IMR-90 (cell line): Measurements from ENCODE around the gene PALB2. TPM values are rescaled to one million over a fixed set of nuclear protein-coding genes. Genes with fewer than 3 reads are reported as not detected.

Experiments
- ATAC-seq: fragments of 200-7000 bp; cut with Tn5 transposase; 2 replicates; pipeline ENCODE4 v1.9.1; 2020; ENCODE audit warnings: low read depth, mild to moderate bottlenecking, moderate library complexity
- BruUV-seq: library from RNA; stranded (reverse); fragments of 400-500 nt; replicated peaks from 2 replicates; lab custom pipeline; 2021; lab: Mats Ljungman, UMichigan
- CTCF ChIA-PET: fragments of 300-600 bp; formaldehyde crosslinking; extraction: SDS; loops from one replicate; lab custom pipeline; 2021; ENCODE audit warnings: antibody characterized with exemption; lab: Yijun Ruan, JAX
- POLR2A ChIA-PET: fragments of 300-600 bp; sonication (Branson Sonifier 250); formaldehyde crosslinking; loops from one replicate; lab custom pipeline; 2022; ENCODE audit warnings: antibody characterized with exemption; ENCODE audit not compliant: unreplicated experiment; lab: Charles Lee
- DNase-seq: peaks from one replicate; pipeline ENCODE4 v3.0.0; 2013
- H2AFZ ChIP-seq: replicated peaks from 2 replicates; pipeline ENCODE3; 2013; ENCODE audit warnings: low read length, mild to moderate bottlenecking; ENCODE audit not compliant: poor library complexity
- H2AK5ac ChIP-seq: 2 replicates; pipeline ENCODE4 v1.6.1; 2013; ENCODE audit warnings: low read depth, low read length, inconsistent platforms
- H2AK9ac ChIP-seq: replicated peaks from 2 replicates; pipeline ENCODE3; 2013; ENCODE audit warnings: mild to moderate bottlenecking, low read depth, low read length, moderate library complexity; ENCODE audit not compliant: poor library complexity
- H2BK120ac ChIP-seq: 2 replicates; pipeline ENCODE4 v1.6.1; 2013; ENCODE audit warnings: low read depth, low read length, inconsistent platforms
- H2BK15ac ChIP-seq: 3 replicates; pipeline ENCODE4 v1.6.1; 2013; ENCODE audit warnings: low read depth, low read length, inconsistent platforms
- H2BK20ac ChIP-seq: 2 replicates; pipeline ENCODE4 v1.6.1; 2013; ENCODE audit warnings: low read depth, mild to moderate bottlenecking, inconsistent platforms, low read length, moderate library complexity
- H2BK5ac ChIP-seq: 2 replicates; pipeline ENCODE4 v1.6.1; 2013; ENCODE audit warnings: mild to moderate bottlenecking, low read depth, low read length, inconsistent platforms; ENCODE audit not compliant: poor library complexity, severe bottlenecking
- H3K14ac ChIP-seq: replicated peaks from 2 replicates; pipeline ENCODE4 v1.6.1; 2013; ENCODE audit warnings: low read depth, low read length, inconsistent platforms
- H3K18ac ChIP-seq: 2 replicates; pipeline ENCODE4 v1.6.1; 2013; ENCODE audit warnings: low read depth, low read length, control low read depth
- H3K23ac ChIP-seq: 2 replicates; pipeline ENCODE4 v1.6.1; 2013; ENCODE audit warnings: low read depth, low read length, inconsistent platforms
- H3K27ac ChIP-seq: 2 replicates; pipeline ENCODE4 v1.5.1; 2013; ENCODE audit warnings: mild to moderate bottlenecking, control low read depth, low read length; ENCODE audit not compliant: insufficient read depth
- H3K27me3 ChIP-seq: 2 replicates; pipeline ENCODE4 v1.6.1; 2013; ENCODE audit warnings: low read length; ENCODE audit not compliant: control insufficient read depth, insufficient read depth
- H3K36me3 ChIP-seq: 2 replicates; pipeline ENCODE4 v1.6.1; 2013; ENCODE audit warnings: low read length, mixed read lengths; ENCODE audit not compliant: control insufficient read depth, insufficient read depth
- H3K4ac ChIP-seq: 2 replicates; pipeline ENCODE4 v1.6.1; 2013; ENCODE audit warnings: low read depth, low read length, inconsistent platforms
- H3K4me1 ChIP-seq: 2 replicates; pipeline ENCODE4 v1.6.1; 2013; ENCODE audit warnings: low read length, mixed read lengths; ENCODE audit not compliant: control insufficient read depth, insufficient read depth
- H3K4me2 ChIP-seq: 2 replicates; pipeline ENCODE4 v1.6.1; 2013; ENCODE audit warnings: low read depth, mild to moderate bottlenecking, control low read depth, low read length, moderate library complexity
- H3K4me3 ChIP-seq: 2 replicates; pipeline ENCODE4 v1.5.1; 2013; ENCODE audit warnings: low read depth, mild to moderate bottlenecking, control low read depth, low read length, moderate library complexity; ENCODE audit not compliant: insufficient read depth
- H3K56ac ChIP-seq: 2 replicates; pipeline ENCODE4 v1.6.1; 2013; ENCODE audit warnings: low read length, inconsistent platforms; ENCODE audit not compliant: insufficient read depth; ENCODE audit errors: extremely low read depth
- H3K79me1 ChIP-seq, 2 experiments: 2 replicates each; pipeline ENCODE4 v1.6.1; 2013; ENCODE audit warnings: low read length in 2 of 2, inconsistent platforms in 1 of 2, low read depth in 1 of 2
- H3K9ac ChIP-seq: 2 replicates; pipeline ENCODE4 v1.6.1; 2013; ENCODE audit warnings: low read depth, low read length, control low read depth
- H3K9me1 ChIP-seq: 2 replicates; pipeline ENCODE4 v1.6.1; 2013; ENCODE audit warnings: low read length, inconsistent platforms; ENCODE audit not compliant: insufficient read depth
- H3K9me3 ChIP-seq: 2 replicates; pipeline ENCODE4 v1.6.1; 2013; ENCODE audit warnings: low read length; ENCODE audit not compliant: control insufficient read depth, insufficient read depth
- H4K20me1 ChIP-seq: 2 replicates; pipeline ENCODE4 v1.6.1; 2013; ENCODE audit warnings: low read length, inconsistent platforms; ENCODE audit not compliant: insufficient read depth
- H4K5ac ChIP-seq: 2 replicates; pipeline ENCODE4 v1.6.1; 2013; ENCODE audit warnings: mild to moderate bottlenecking, low read depth, low read length, control low read depth
- H4K8ac ChIP-seq, 2 experiments: 2 replicates each; pipeline ENCODE4 v1.6.1; 2013; ENCODE audit warnings: low read depth in 2 of 2, low read length in 2 of 2, control low read depth in 1 of 2, inconsistent platforms in 1 of 2
- H4K91ac ChIP-seq: 2 replicates; pipeline ENCODE4 v1.6.1; 2013; ENCODE audit warnings: low read depth, low read length, inconsistent platforms; ENCODE audit not compliant: insufficient read depth
- BHLHE40 ChIP-seq: fragments of 150-350 bp; IDR thresholded peaks from 2 replicates; pipeline ENCODE4 v1.6.1; 2016; ENCODE audit warnings: mild to moderate bottlenecking, low read depth, low read length
- FOS ChIP-seq: fragments of 150-350 bp; IDR thresholded peaks from 2 replicates; pipeline ENCODE4 v1.6.1; 2016; ENCODE audit warnings: low read depth, low read length
- MAFK ChIP-seq: IDR thresholded peaks from 2 replicates; pipeline ENCODE4 v1.6.1; 2012; ENCODE audit warnings: low read depth, low read length, improper control_type of control experiment
- MXI1 ChIP-seq: IDR thresholded peaks from 2 replicates; pipeline ENCODE4 v1.6.1; 2012; ENCODE audit warnings: low read depth, mild to moderate bottlenecking, low read length, moderate library complexity, borderline replicate concordance
- POLR2A ChIP-seq: IDR thresholded peaks from 2 replicates; pipeline ENCODE4 v1.6.1; 2012; ENCODE audit warnings: mild to moderate bottlenecking, low read depth, low read length
- RAD21 ChIP-seq: IDR thresholded peaks from 2 replicates; pipeline ENCODE4 v1.6.1; 2012; ENCODE audit warnings: low read length, improper control_type of control experiment
- RCOR1 ChIP-seq: IDR thresholded peaks from 2 replicates; pipeline ENCODE4 v1.6.1; 2012; ENCODE audit warnings: mild to moderate bottlenecking, low read length, improper control_type of control experiment; ENCODE audit not compliant: insufficient replicate concordance
- RFX5 ChIP-seq: IDR thresholded peaks from 2 replicates; pipeline ENCODE4 v1.8.0; 2012; ENCODE audit warnings: low read depth, mild to moderate bottlenecking, low read length, moderate library complexity
- SMC3 ChIP-seq: fragments of 150-350 bp; IDR thresholded peaks from 2 replicates; pipeline ENCODE4 v1.6.1; 2016; ENCODE audit warnings: low read depth, mild to moderate bottlenecking, antibody characterized with exemption, low read length, moderate library complexity
- dilution Hi-C: fragments of 300-500 bp; cut with HindIII; formaldehyde crosslinking; loops from one replicate; pipeline ENCODE4 v1.14.3; 2018; ENCODE audit warnings: low sequenced_read_pairs; ENCODE audit not compliant: unreplicated experiment
- in situ Hi-C: fragments of 300-500 bp; cut with MboI; formaldehyde crosslinking; loops from 3 replicates; pipeline ENCODE4 v1.14.3; 2019; ENCODE audit warnings: low sequenced_read_pairs, inconsistent platforms, mixed read lengths
- intact Hi-C: fragments of 100-400 bp; cut with micrococcal nuclease; formaldehyde crosslinking; loops from 2 replicates; pipeline ENCODE4 v1.10.0; 2022
- polyA plus RNA-seq, 3 experiments: library from polyadenylated mRNA; depleted of rRNA; stranded (reverse); fragments of >200 nt; gene quantifications; 2 replicates each; pipeline ENCODE4 v1.2.3, GENCODE V29; 2012; ENCODE audit warnings: low replicate concordance in 1 of 3
- total RNA-seq: library from RNA; depleted of rRNA; stranded (reverse); fragments of >200 nt; gene quantifications from 2 replicates; pipeline ENCODE4 v1.2.3, GENCODE V29; 2012
- TF ChIP-seq, protein P1 (sequence below): fragments of 150-350 bp; IDR thresholded peaks from 2 replicates; pipeline ENCODE4 v1.6.1; 2016; ENCODE audit warnings: low read depth, mild to moderate bottlenecking, low read length, moderate library complexity, borderline replicate concordance
- TF ChIP-seq, protein P2 (sequence below): conservative IDR thresholded peaks from 2 replicates; pipeline ENCODE4 v1.5.1; 2012; ENCODE audit warnings: mild to moderate bottlenecking, low read depth, low read length, improper control_type of control experiment
- TF ChIP-seq, protein P3 (sequence below): fragments of 150-350 bp; IDR thresholded peaks from 2 replicates; pipeline ENCODE4 v1.6.1; 2017; ENCODE audit warnings: mild to moderate bottlenecking, antibody characterized with exemption, low read length, low read depth

Gene PALB2
- total and polyA plus RNA-seq, 2 of the 4 experiments (the other 2 are of a cell fraction): 4.1 to 8.6 TPM

DNA sequence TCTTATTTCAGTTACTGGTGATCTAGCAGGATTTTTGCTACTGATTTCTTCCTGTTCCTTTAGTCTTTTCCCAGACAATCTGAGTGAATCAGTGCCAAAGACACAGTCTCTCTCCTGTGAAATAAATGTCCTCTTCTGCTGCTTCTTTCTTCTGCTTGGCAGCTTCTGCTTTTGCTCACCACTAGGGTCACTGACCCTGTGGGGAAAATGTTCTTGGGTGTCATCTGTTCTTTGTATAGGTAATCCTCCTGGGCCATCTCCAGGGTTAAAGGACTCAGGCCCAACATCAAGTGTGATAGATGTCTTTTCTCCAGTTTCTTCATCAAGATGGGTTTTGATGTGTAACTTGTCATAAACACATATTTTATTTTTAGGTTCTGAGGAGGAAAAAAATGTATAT, 5.2 kb downstream of the PALB2 start:
- Histone ChIP-seq H3K79me1 (peaks cover 19 to 22% of the 10 kb centered on the region in 2 experiments), H4K5ac (no peak overlapping the region), H3K18ac (no peak overlapping the region), H2AK5ac (no peak overlapping the region), H3K4me2 (no peak overlapping the region), H3K56ac (no peak overlapping the region), H4K91ac (no peak overlapping the region), H2BK15ac (no peak overlapping the region), H2AFZ (no peak overlapping the region), H3K9me1 (no peaks in the 10 kb centered on the region), H4K8ac (no peak overlapping the region), H3K4ac (no peak overlapping the region), H3K27me3 (no peaks in the 10 kb centered on the region), H3K9ac (no peak overlapping the region), H3K14ac (no peak overlapping the region), H3K23ac (no peak overlapping the region), H2AK9ac (no peak overlapping the region), H3K9me3 (no peaks in the 10 kb centered on the region), H4K20me1 (no peaks in the 10 kb centered on the region), H2BK20ac (no peak overlapping the region), H3K27ac (no peak overlapping the region), H3K4me3 (no peak overlapping the region), H3K4me1 (peaks cover 4% of the 10 kb centered on the region; the same call in 1 of the 2 replicates), H3K36me3 (peaks cover 18% of the 10 kb centered on the region), H2BK120ac (no peak overlapping the region), H2BK5ac (no peak overlapping the region)
- POLR2A ChIA-PET: no interaction called here
- in situ Hi-C loops: no loop called here
- intact Hi-C loops: no loop called here
- CTCF ChIA-PET: no interaction called here
- dilution Hi-C loops: no loop called here
- DNase-seq: no peak
- BruUV-seq: no TSS peak
- no peak for ATAC-seq
- no peak for TF ChIP-seq RCOR1
- TF ChIP-seq, protein P1, sequence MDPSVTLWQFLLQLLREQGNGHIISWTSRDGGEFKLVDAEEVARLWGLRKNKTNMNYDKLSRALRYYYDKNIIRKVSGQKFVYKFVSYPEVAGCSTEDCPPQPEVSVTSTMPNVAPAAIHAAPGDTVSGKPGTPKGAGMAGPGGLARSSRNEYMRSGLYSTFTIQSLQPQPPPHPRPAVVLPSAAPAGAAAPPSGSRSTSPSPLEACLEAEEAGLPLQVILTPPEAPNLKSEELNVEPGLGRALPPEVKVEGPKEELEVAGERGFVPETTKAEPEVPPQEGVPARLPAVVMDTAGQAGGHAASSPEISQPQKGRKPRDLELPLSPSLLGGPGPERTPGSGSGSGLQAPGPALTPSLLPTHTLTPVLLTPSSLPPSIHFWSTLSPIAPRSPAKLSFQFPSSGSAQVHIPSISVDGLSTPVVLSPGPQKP: no peak
- no peak for TF ChIP-seq MXI1
- TF ChIP-seq RAD21: no peak
- TF ChIP-seq, protein P2, sequence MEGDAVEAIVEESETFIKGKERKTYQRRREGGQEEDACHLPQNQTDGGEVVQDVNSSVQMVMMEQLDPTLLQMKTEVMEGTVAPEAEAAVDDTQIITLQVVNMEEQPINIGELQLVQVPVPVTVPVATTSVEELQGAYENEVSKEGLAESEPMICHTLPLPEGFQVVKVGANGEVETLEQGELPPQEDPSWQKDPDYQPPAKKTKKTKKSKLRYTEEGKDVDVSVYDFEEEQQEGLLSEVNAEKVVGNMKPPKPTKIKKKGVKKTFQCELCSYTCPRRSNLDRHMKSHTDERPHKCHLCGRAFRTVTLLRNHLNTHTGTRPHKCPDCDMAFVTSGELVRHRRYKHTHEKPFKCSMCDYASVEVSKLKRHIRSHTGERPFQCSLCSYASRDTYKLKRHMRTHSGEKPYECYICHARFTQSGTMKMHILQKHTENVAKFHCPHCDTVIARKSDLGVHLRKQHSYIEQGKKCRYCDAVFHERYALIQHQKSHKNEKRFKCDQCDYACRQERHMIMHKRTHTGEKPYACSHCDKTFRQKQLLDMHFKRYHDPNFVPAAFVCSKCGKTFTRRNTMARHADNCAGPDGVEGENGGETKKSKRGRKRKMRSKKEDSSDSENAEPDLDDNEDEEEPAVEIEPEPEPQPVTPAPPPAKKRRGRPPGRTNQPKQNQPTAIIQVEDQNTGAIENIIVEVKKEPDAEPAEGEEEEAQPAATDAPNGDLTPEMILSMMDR: no peak
- no peak for TF ChIP-seq POLR2A
- TF ChIP-seq SMC3: no peak
- no peak for TF ChIP-seq MAFK
- TF ChIP-seq, protein P3, sequence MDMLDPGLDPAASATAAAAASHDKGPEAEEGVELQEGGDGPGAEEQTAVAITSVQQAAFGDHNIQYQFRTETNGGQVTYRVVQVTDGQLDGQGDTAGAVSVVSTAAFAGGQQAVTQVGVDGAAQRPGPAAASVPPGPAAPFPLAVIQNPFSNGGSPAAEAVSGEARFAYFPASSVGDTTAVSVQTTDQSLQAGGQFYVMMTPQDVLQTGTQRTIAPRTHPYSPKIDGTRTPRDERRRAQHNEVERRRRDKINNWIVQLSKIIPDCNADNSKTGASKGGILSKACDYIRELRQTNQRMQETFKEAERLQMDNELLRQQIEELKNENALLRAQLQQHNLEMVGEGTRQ: no peak
- TF ChIP-seq RFX5: no peak
- no peak for TF ChIP-seq BHLHE40
- TF ChIP-seq FOS: no peak
